T47D (cell line): ENCODE data around the gene CGB8.
A peak's percentile ranks its signal among the peaks of the same experiment; 100 is the strongest.

Experiments used
- DNase-seq, 2 experiments: peaks; one replicate each; pipeline versions ENCODE4 v3.0.0 to v3.0.0-alpha.2; 2011 to 2012; ENCODE audit warnings: low read depth in 1 of 2, low spot score in 1 of 2
- JUND ChIP-seq: IDR thresholded peaks from 2 replicates; pipeline ENCODE4 v1.6.1; 2012; ENCODE audit warnings: low read depth
- in situ Hi-C: cut with HindIII; loops from 2 replicates; pipeline ENCODE4 v1.10.0; 2016; ENCODE audit warnings: low sequenced_read_pairs, low pct_unique_long_range_greater_than_20kb

Gene CGB8

GRCh38 chr19:49073514-49074378 lies 24.8 kb upstream of the CGB8 start:
- DNase-seq = peak in 1 of 2 experiments; percentile 67
- in situ Hi-C loops = no loop called here
- no peak for TF ChIP-seq JUND

- no peak for DNase-seq
- TF ChIP-seq JUND = no peak
- in situ Hi-C loops = no loop called here
Measured at GRCh38 chr19:49071860-49072547, 23.1 kb upstream of the CGB8 start.

- TF ChIP-seq JUND = no peak
- no peak for DNase-seq
- in situ Hi-C loops = no loop called here
Measured at GRCh38 chr19:49070416-49070815, 21.5 kb upstream of the CGB8 start.

- no peak for DNase-seq
- in situ Hi-C loops = no loop called here
- TF ChIP-seq JUND = no peak
Measured at GRCh38 chr19:49069026-49069425, 20.1 kb upstream of the CGB8 start.

- DNase-seq = no peak
- in situ Hi-C loops = no loop called here
- TF ChIP-seq JUND = no peak
Measured at GRCh38 chr19:49067554-49067953, 18.6 kb upstream of the CGB8 start.

- in situ Hi-C loops = no loop called here
- no peak for TF ChIP-seq JUND
Measured at GRCh38 chr19:49065905-49066512, 17.1 kb upstream of the CGB8 start.

GRCh38 chr19:49064768-49065611 lies 16.1 kb upstream of the CGB8 start, which contains the start of gene NTF4:
TSS of gene NTF4 (minus strand) at chr19:49064818. CDS start at chr19:49061997, 2,821 bp downstream.
- DNase-seq = peak; percentile 73 to 83
- TF ChIP-seq JUND = no peak
- in situ Hi-C loops = no loop called here

More at GRCh38 chr19:49065905-49066512, 17.1 kb upstream of the CGB8 start:
- peak in 1 of 2 experiments; percentile 10 for DNase-seq

- in situ Hi-C loops = no loop called here
- TF ChIP-seq JUND = no peak
- peak in 1 of 2 experiments; percentile 67 for DNase-seq
Measured at GRCh38 chr19:49064029-49064629, 15.2 kb upstream of the CGB8 start.

- no peak for TF ChIP-seq JUND
- no peak for DNase-seq
- in situ Hi-C loops = no loop called here
Measured at GRCh38 chr19:49061445-49061844, 12.5 kb upstream of the CGB8 start.

GRCh38 chr19:49061000-49061399 lies 12.1 kb upstream of the CGB8 start:
- no peak for TF ChIP-seq JUND
- in situ Hi-C loops = no loop called here
- no peak for DNase-seq

- in situ Hi-C loops = no loop called here
- DNase-seq = no peak
- no peak for TF ChIP-seq JUND
Measured at GRCh38 chr19:49059053-49059452, 10.1 kb upstream of the CGB8 start.

- in situ Hi-C loops = no loop called here
- TF ChIP-seq JUND = no peak
- peak in 1 of 2 experiments; percentile 66 for DNase-seq
Measured at GRCh38 chr19:49058562-49058961, 9.7 kb upstream of the CGB8 start.
